HG02678 (cell line): ENCODE measurements around the gene COL6A3.

Experiments
- ATAC-seq: cut with Tn5 transposase; IDR thresholded peaks from one replicate; pipeline ENCODE4 v1.9.1; 2021; ENCODE audit warnings: mild to moderate bottlenecking, moderate library complexity; ENCODE audit not compliant: unreplicated experiment

COL6A3 gene

GRCh38 chr2:237352279-237352845, 61.6 kb downstream of the COL6A3 start:
- ATAC-seq = no peak

- no peak for ATAC-seq
Measured at GRCh38 chr2:237351796-237352195, 62.2 kb downstream of the COL6A3 start.

- ATAC-seq = no peak
Measured at GRCh38 chr2:237351046-237351445, 62.9 kb downstream of the COL6A3 start.

GRCh38 chr2:237350597-237350996, 63.4 kb downstream of the COL6A3 start:
- ATAC-seq = no peak

GRCh38 chr2:237350070-237350469, 63.9 kb downstream of the COL6A3 start:
- ATAC-seq = no peak

- no peak for ATAC-seq
Measured at GRCh38 chr2:237348281-237348865, 65.6 kb downstream of the COL6A3 start.

GRCh38 chr2:237345891-237346640, 67.9 kb downstream of the COL6A3 start:
- ATAC-seq = no peak

- ATAC-seq = no peak
Measured at GRCh38 chr2:237345411-237345810, 68.6 kb downstream of the COL6A3 start.

- ATAC-seq = no peak
Measured at GRCh38 chr2:237344942-237345341, 69.0 kb downstream of the COL6A3 start.

- no peak for ATAC-seq
Measured at GRCh38 chr2:237343993-237344392, 70.0 kb downstream of the COL6A3 start.

GRCh38 chr2:237341872-237342271, 72.1 kb downstream of the COL6A3 start:
- ATAC-seq = no peak

- ATAC-seq = no peak
Measured at GRCh38 chr2:237337586-237337985, 76.4 kb downstream of the COL6A3 start.

- ATAC-seq = no peak
Measured at GRCh38 chr2:237336131-237336530, 77.8 kb downstream of the COL6A3 start.

GRCh38 chr2:237333748-237334147, 80.2 kb downstream of the COL6A3 start:
- no peak for ATAC-seq

GRCh38 chr2:237330541-237330940, 83.4 kb downstream of the COL6A3 start:
- no peak for ATAC-seq

- ATAC-seq = no peak
Measured at GRCh38 chr2:237327175-237327950, 86.6 kb downstream of the COL6A3 start.

GRCh38 chr2:237326266-237327171, 87.4 kb downstream of the COL6A3 start:
- no peak for ATAC-seq

- ATAC-seq = no peak
Measured at GRCh38 chr2:237324837-237325236, 89.1 kb downstream of the COL6A3 start.

GRCh38 chr2:237324405-237324831, 89.5 kb downstream of the COL6A3 start:
- ATAC-seq = no peak

GRCh38 chr2:237323656-237324055, 90.3 kb downstream of the COL6A3 start:
- ATAC-seq = no peak
